ENCODE results near the gene ACADVL.

Gene ACADVL

DNA sequence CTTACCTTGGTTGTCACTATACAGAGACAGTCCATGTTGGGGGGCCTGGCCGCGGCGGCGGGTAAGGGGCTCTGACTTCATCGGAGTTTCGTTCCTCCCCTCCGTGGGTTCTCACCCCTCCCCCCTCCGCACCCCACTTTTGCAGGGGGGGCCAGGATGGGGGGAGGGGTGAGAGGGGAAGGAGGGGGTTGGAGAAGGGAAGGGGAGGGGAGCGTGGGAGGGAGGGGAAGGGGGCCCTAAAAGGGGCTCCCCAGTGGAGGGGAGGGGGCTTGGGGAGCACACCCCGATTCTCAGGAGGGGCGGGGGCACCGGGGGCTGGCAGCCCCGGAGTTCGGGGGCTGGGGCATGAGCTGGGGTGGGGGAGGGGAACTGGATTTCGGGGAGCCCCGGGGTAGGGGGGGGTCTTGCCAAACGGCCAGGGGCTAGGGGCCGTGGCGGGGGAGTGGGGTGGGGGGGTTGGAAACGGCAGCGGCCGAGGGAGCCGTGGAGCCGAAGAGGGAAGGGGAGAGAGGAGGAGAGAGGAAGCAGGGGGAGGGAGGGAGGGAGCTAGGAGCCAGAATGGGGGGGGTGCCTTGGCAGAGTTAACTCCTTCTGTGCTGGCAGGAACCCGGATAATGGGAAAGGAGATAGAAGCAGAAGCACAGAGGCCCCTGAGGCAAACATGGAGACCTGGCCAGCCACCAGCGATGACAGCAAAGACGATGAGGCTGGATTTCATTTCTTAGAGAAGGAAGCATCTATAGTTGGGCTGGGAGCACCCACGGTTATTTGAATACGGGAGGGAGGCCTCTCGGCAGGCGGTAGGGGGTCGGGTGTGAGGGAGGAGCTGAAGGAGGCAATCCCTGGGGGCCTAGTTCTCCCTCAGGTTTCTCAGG is 2.4 kb upstream of the ACADVL start:
- DNase-seq: no peak

- DNase-seq: no peak
Measured at GRCh38 chr17:7218166-7218565, 1.6 kb upstream of the ACADVL start.

DNA sequence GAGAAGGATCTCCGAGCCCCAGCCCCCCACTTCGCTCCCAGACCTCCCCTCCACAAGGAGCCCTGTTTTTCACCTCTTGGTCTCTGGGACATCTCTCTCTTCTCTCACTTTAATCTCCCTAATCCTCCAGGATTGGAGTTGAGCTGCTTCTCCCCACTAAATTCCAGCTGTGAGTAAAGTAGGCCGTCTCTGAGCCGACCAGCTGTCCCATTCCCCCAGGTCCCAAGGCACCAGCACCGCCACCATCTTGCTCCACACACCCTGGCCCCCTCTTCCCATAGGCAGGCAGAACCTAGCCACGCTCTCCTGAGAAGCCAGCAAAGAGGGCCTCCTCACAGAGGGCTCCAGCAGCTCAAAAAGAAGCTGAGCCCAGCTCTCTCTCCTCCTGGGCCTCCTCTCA is 980 bp upstream of the ACADVL start:
- DNase-seq: no peak

DNA sequence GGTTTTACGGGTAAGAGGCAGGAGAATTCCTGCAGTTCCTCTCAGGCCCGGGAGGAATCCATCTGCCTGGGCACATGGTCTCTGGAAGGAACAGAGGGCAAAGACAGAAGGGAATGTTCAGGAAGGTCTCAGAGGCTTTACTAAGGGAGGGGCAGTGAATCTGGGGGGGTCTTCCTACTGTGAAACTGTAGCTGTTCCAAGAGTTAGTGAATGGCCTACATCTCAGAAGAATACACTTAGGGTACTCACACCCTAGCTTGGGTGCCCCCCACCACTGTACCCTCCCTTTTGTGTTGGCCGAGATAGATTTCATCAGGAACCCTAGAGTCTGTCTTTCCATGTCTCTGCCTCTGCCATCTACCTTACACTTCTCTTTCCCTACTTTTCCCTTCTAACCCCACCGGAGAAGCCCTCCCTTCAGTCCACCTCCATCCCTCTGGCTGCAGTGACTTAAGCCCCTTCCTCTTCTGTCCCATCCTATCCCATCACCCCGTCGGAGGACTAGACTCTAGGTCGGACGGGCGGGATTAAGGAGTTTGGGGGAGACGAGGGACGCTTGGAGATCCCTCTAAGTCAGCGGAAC is 418 bp upstream of the ACADVL start:
- no peak for DNase-seq

GRCh38 chr17:7220593-7221277 is 997 bp downstream of the ACADVL start:
- no peak for DNase-seq

DNA sequence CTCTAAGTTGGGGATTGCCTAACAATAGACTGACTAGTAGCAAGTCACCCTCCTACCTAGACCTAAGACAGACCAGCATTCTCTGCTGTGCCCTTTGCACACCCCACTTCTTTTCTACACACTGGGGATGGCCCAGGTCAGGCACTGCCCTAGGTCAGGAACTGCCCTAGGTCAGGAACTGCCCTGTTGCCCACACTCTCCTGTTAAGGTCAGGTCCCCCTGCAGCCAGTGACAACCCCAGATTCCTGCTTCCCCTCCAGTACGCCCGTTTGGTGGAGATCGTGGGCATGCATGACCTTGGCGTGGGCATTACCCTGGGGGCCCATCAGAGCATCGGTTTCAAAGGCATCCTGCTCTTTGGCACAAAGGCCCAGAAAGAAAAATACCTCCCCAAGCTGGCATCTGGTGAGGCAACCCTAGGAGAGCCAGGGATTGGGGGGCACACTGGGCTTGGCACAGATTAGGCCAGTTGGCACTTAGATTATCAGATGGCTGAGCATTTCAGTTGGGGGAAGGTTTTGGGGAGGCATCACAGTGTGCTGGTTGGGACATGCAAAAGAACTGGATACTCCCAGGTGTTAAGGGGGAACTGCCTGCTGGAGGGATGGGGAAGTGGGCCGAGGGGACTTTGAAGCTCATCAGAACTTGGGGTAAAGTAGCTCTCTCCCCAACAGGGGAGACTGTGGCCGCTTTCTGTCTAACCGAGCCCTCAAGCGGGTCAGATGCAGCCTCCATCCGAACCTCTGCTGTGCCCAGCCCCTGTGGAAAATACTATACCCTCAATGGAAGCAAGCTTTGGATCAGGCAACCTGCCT is 1.7 kb downstream of the ACADVL start:
- DNase-seq: no peak

DNA sequence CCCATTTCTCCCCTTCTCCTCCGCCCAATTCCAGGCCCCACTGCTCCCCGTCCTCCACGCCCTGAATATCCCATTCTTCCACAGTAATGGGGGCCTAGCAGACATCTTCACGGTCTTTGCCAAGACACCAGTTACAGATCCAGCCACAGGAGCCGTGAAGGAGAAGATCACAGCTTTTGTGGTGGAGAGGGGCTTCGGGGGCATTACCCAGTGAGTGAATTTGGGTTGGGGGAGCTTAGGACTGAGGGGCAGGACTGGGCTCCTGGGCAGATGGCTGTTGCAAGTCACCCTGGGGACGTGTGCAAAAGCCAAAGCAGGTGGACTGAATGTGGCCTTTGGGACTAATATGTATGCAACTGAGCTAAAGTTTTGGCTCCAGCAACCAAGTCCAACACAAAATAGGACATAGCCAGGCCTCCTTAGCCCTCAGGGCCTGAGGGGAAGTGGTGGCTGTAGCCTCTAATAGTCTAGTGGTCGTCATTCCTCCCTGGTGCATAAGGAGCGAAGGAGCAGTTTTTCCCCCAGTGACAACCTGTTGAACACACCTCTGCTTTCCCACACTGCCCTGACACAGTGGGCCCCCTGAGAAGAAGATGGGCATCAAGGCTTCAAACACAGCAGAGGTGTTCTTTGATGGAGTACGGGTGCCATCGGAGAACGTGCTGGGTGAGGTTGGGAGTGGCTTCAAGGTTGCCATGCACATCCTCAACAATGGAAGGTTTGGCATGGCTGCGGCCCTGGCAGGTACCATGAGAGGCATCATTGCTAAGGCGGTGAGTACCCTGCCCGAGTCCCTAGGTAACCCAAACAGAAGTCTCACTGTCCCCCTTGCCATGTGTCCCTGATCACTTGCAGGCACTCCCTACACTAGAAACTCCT is 2.6 kb downstream of the ACADVL start:
- DNase-seq: no peak

- no peak for DNase-seq
Measured at GRCh38 chr17:7222972-7223292, 3.2 kb downstream of the ACADVL start.

GRCh38 chr17:7223375-7223774 is 3.6 kb downstream of the ACADVL start:
- DNase-seq: no peak

GRCh38 chr17:7224110-7224509 is 4.4 kb downstream of the ACADVL start:
- DNase-seq: no peak

DNA sequence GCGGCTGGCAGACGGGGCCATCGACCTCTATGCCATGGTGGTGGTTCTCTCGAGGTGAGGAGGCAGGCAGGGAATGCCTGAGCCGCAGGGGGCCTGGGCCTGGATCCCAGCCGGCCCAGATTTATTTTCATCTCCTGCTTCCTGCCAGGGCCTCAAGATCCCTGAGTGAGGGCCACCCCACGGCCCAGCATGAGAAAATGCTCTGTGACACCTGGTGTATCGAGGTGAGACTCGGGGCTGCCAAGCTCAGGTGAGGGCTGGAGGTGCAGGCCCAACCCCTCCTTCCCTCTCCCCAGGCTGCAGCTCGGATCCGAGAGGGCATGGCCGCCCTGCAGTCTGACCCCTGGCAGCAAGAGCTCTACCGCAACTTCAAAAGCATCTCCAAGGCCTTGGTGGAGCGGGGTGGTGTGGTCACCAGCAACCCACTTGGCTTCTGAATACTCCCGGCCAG is 4.9 kb downstream of the ACADVL start:
- no peak for DNase-seq

- no peak for DNase-seq
Measured at GRCh38 chr17:7225711-7226331, 6.1 kb downstream of the ACADVL start.

DNA sequence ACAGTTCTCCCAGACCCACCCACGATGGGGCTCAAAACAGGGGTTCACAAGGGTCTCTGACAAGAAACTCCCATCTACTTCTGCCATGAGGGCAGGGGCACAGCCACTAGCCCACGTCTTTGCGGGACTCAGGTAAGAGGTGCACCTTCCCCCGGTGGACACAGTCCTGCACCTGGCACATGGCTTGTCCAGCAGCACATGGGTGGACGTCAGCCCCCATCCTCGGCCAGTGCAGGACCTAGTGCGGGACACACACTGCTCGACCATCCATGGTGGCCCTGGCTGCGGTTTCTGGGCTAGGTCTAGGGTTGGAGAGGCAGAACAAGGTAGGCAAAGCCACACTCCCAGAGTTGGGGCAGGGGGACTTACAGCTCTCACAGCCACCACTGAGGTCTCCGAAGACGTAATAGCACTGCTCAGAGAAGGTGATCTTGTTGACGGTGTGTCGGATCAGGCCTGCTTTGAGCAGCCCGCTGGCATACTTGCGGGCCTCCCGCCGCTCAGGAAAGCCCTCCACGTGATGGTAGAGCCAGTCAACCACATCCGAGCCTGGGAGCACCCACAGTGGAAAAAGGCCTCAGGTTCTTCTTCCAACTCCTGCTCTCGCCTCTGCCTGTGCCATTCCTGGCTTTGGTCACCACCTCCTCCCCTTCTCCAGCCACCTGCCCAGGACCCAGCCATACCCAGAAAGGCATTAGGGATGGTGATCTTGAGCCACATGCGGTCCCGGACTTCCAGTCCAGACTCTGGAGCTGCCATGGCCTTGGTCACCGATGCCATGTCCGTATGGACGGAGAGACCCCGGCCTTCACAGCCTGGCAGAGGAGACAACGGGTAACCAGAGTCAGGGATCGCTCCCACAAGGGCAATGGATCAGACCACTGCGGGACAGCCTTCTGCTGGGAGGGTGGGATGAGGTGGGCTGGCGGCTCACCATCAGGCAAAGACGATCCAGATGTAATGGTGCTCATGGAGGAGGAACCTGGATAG is 7.3 kb downstream of the ACADVL start:
- no peak for DNase-seq

- no peak for DNase-seq
Measured at GRCh38 chr17:7228920-7229319, 9.2 kb downstream of the ACADVL start.

DNA sequence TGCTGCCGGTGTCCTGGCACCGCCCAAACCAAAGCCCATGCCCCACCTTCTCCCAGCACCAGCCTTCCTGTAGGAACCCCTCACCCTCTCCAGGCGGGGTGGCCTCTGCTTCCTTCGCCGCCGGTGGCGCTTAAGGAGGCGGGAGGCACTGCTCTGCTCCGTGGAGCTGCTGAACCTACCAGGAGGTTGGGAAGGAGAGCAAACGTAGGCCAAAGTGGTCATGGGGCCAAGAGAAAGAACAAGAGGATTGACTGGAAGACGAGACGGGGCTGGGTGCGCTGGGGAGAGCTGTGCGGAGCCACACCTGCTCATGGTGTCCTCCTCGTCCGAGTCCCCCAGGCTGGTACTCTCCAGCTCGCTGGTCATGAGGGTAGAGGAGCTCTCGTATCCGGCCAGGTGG is 9.8 kb downstream of the ACADVL start:
- DNase-seq: no peak

- no peak for DNase-seq
Measured at GRCh38 chr17:7232114-7232513, 12.4 kb downstream of the ACADVL start.

DNA sequence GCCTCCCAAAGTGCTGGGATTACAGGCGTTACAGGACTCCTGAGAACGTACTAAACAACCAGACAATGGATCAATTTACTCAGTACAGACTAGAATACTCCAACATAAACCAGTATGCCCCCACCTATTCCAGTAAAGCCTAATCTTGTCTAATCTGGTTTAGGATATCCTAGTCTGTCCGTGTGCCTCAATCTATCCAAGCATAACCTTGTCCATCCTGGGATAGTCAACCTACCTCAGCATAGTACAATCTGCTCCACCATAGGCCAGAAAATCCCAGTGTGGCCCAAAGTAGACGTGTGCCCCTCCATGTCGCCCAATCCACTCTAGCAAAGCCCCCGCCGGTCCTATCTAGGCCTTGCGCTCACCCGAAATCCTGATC is 14.0 kb downstream of the ACADVL start:
- DNase-seq: no peak

DNA sequence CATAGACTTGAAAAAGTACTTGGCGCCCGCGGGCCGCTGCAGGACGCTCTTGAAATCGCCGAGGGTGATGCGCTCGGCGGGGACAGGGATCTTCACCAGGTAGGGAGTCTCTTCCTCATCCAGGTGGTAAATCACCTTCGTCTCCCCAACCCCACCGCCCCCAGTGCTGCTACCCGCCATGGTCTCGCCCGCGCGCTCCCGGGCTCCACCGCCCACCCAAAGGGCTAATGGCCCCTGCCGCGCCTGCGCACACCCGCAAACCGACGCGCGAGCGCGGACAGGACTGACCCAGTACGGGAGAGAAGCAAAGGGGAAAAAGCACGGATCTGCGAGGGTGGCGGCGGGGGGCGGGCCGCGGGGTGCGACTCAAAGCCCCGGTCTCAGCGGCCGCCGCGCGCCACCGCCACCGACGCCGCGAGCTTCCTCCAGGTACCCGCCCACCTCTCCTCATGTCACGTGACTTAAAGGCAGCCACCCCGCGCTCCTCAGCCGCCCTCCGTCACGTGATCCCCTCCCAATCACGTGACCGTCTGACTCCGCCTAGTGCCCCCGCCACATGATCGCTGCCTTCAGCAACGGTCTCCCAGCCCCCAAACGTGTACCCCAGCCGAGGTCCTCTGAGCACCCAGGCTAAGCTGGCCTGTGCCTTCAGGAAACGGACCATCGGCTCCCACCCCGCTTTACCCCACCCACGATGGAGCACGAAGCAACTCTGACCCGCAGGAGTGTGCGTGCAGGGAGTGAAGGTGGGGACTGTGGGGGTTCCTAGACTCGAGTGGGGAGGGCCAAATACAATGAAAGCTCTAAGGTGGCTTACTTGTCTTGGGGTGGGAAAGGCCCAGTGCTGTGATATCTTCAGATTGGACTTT is 14.6 kb downstream of the ACADVL start, which contains the start of gene DVL2:
Gene DVL2 (minus strand): TSS at position 435 of the 869 bp plus-strand sequence. CDS start 255 bp downstream, at position 180.
- peak; percentile 59 for DNase-seq
